Activated CD4-positive, alpha-beta T cell treated with anti-CD3 and anti-CD28 coated beads, Interleukin-2, amount 50 U/mL, for 16 hours (primary cell): Measurements from ENCODE around the gene CACNA1C.

Experiments
- DNase-seq: peaks from one replicate; pipeline ENCODE4 v3.0.0-alpha.2; 2020

The CACNA1C gene

DNA sequence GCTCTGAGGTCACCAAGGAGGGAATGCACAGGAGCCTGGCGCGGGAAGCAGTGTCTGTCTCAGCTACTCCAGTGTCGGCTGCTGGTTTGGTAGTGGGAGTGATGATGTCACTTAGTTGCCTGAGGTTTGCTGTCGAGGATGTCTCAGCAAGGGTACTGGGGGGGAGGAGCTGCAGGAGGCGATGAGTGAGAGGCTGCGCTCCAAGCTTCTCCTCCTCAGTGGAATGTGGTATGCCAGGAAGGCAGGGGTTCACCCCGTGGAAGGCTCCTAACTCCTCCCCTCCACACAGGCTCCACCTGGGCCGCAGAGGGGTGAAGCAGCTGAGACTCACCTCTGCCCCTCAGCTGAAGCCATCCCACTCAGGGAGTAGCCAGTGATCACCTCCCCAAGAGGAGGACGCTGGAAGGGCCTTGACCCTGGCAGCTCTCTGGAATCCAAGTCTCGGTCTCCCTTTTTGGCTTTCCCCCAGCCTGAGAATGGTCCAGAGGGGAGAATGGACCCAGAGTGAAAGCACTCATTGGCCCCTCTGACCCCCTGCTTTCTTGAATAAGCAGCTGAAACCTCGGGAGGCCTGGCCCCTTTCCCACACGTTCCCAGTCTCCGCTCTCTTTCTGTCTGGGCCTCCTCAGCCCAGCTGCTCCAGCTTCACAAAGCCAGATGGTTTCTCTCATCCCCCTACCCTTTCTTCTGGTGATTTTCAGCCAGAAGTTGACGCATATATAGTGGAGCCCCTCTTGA, 563.0 kb downstream of the CACNA1C start:
- no peak for DNase-seq

DNA sequence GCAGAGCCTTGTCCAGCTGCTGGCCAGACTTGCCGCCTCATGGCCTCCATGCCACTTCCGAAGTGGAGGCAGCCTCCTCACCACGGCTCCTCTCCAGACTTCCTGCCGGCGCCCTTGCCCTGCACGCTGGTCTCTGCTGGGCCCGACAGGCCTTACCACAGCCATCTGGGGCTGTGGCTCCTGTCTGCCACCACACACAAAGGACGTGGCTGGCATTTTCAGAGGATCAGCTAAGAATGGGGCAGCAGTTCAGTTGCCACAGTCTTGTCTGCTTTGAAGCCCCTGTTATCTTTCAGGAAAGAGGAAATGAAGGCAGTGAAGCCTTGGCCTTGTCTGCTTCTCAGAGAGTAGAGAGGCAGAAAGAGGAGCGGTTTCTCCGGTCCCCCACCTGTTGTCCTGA, 564.0 kb downstream of the CACNA1C start:
- DNase-seq, result no peak

GRCh38 chr12:2617365-2617764, 564.6 kb downstream of the CACNA1C start:
- no peak for DNase-seq

GRCh38 chr12:2618291-2618995, 565.7 kb downstream of the CACNA1C start:
- DNase-seq, result no peak

GRCh38 chr12:2619136-2619535, 566.3 kb downstream of the CACNA1C start:
- DNase-seq, result no peak

- no peak for DNase-seq
Measured at GRCh38 chr12:2622460-2622859, 569.7 kb downstream of the CACNA1C start.

DNA sequence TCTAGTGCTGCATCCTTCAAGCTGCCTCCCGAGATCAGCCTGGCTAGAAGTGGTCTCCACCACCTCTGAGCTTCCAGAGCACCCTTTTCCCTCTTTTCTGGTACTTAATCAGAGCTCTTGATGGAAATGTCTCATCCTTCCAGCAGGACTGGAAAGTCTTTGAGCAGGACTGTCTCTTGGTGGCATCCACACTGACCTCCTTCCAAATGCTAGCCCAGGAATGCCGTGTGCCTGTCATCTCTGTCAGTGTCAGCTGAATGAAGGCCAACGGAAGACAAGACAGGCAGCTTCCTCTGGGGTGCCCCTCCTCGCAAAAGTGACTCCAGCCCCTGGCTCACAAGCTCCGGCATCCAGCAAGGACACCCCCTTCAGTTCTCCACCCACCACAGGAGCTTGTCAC, 570.7 kb downstream of the CACNA1C start:
- DNase-seq, result no peak

- DNase-seq, result no peak
Measured at GRCh38 chr12:2624543-2625288, 571.9 kb downstream of the CACNA1C start.

DNA sequence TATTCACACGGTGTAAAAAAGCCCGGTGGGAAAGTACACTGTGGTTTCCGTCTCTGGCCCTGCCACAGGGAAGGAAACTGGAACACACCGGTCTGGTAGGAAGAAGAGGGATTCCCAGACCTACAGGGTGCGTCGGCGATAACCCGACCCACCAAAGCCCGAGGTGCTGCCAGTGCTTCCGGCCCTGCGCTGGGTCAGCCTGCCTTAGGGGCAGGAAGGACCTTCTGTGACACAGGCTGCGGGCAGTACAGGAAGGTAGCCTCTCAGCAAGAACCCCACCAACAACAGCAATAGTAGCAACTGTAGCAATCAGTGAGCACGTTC, 572.5 kb downstream of the CACNA1C start:
- no peak for DNase-seq

DNA sequence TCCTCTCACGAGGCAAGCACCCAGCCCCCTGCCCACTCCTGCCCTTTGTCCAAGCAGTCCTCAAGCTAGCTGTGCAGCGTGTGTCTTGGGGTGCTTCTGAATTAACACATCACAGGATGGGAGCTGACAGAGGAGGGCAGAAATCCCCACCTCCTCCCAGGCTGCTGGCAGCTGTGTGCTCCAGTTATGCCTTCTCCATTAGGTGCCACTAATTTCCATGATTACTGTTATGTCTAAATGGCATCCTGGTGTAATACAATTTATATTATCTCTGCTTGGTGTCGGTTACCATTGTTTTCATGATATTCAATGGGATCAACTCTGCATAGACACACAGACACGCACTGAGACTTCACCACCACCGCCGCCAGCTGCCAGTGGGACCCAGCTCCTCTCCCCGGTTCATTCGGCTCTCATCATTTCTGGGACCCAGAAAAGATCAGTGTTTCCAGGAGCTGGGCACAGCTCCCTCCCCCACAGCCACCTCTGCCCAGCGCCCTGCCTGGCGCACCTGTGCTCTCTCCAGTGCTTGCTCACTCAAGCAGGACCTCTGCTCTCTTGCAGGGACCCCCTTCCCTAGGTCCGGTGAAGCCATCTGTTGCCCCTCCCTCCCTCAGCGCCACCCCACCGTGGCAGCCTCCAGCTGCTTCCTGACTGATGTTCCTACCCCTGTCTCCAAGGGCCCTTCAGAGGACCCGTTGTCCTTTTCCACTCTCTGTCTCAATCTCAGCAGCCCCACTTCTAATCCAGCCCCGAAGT, 574.5 kb downstream of the CACNA1C start:
- DNase-seq, result no peak

DNA sequence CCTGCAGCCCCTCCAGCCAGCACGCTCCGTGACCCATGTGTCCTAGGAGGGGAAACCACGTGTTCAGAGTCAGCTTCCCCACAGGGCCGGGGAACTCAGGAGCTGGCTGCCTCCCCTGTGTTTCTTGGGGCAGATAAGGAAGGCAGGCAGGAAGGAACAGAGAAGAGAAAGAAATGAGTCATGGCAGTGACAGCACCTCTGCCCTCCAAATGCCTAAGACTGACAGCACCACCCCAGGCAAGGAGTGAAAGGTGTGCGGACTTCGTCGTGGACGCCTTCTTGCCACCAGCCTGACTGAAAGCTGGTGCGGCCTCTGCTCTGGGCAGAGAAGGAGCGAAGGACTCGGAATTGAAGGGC, 575.0 kb downstream of the CACNA1C start:
- DNase-seq, result peak; percentile 37

GRCh38 chr12:2628401-2628800, 575.6 kb downstream of the CACNA1C start:
- no peak for DNase-seq

DNA sequence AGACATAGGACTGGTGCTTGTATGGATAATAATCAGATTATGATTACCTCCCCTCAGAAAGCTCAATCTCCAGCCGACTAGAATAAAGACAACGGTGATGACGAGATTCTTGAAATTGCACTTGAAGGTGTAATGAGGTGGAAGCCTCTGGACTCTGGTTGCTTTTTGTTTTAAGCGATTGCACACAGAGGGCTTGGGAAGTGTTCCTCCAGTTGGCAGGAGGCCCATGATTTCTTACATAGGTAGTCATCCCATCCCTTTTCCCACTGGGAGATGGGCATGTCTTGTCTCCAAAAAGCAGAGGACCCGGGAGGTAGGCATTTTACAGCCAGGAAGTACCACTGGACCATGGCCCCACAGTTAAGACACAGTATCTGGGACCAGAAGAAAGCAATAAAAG, 576.3 kb downstream of the CACNA1C start:
- DNase-seq, result no peak

DNA sequence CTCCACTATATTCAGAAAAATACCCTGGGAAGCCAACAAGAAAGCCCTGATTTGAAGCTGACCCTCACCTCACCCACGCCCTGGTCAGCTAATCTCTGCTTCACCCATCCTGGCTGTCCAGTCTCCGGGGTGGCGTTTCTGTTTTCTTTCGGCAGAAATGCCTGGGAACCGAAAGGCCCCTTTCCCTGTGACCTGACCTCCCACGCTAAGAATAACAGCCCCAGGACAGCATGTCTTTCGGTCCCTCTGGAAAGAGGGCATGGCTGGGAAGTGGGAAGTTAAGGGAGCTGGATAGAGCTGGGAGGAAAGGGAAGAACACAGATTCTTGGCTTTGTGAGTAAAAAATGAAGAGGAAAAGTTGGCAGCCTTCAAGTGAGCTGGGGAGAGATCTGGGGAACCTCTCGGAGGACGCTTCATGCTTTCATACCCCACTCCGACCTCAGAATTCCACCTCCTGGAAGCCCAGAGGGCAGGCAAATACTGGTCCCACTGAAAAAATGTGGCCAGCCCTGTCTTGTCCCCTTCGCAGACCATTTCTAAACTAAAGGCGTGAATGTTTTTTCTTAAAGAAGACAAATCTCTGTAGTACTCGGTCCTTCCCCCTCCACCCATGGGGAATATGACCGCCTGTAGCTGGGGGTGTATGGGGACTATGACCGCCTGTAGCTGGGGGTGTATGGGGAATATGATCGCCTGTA, 579.0 kb downstream of the CACNA1C start:
- DNase-seq, result no peak

GRCh38 chr12:2633176-2633824, 580.5 kb downstream of the CACNA1C start:
- no peak for DNase-seq

GRCh38 chr12:2633825-2634200, 581.0 kb downstream of the CACNA1C start:
- no peak for DNase-seq

- no peak for DNase-seq
Measured at GRCh38 chr12:2634471-2634870, 581.7 kb downstream of the CACNA1C start.

DNA sequence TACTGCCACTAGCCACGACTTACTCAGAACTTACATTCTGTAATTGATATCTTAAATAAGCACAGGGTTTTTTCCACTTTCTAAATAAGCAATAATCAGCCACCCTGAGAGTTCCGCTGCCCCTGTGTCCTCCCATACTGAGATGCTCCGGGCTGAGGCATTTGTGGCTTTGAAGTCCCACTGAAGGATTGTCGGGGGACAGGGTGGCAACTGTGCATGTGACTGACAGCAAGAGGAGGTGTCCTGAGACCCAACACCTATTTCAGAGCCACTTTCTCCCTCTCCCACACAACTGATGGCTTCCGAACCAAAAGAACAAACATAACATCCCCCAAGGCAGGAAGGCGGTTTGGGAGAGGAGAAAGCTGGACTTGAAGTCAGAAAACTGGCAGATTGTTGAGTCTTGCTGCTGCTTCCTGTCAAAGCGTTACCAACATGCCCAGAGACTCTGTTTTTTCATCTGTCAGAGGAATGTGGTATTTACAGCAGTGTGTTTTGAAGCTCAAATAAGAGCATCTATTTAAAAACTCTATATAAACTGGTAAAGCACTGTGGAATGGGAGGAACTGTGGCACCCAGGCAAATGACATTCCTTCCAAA, 584.1 kb downstream of the CACNA1C start:
- DNase-seq, result no peak

GRCh38 chr12:2637371-2637770, 584.6 kb downstream of the CACNA1C start:
- no peak for DNase-seq

- DNase-seq, result no peak
Measured at GRCh38 chr12:2638273-2639019, 585.7 kb downstream of the CACNA1C start.

- DNase-seq, result no peak
Measured at GRCh38 chr12:2639020-2639298, 586.2 kb downstream of the CACNA1C start.
